Hematopoietic multipotent progenitor cell treated with erythropoietin and hydrocortisone succinate and interleukin-3 and kit ligand, for 8 days (in vitro differentiated cells): ENCODE results near the gene ATG7.

ENCODE experiments used
- DNase-seq: peaks from one replicate; pipeline ENCODE4 v3.0.0-alpha.2; 2015

ATG7 gene

DNA sequence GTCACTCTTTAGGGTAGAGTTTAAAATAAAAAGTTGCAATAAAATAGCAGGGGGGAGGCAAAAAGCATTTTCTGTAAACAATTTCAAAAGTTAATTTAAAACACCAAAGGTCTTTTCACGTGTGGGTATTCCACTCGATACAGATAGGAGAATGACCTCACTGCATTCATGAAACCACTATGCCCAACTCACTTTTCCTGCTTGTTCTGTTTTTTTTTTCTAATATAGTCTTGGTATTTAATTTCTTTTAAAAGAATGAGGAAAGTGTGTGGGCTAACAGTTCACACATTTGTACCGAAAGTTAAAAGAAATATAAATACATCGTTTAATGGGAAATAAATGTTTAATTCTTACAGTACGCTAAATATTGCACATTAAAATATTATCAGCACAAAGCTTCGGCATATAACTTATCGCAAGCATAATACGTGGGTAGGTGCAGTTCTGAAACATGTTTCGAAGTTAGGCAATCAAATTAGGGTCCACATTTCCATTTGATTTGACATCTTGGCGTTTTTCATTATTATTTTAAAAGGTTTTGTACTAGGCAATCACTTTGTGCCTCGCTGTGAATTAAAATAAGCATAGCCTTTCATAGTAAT lies 330.1 kb downstream of the ATG7 start:
- DNase-seq = no peak

GRCh38 chr3:11602886-11603527 lies 330.8 kb downstream of the ATG7 start:
- no peak for DNase-seq

GRCh38 chr3:11603628-11604027 lies 331.4 kb downstream of the ATG7 start:
- DNase-seq = no peak

- peak; percentile 96 for DNase-seq
Measured at GRCh38 chr3:11604139-11604892, 332.1 kb downstream of the ATG7 start.

DNA sequence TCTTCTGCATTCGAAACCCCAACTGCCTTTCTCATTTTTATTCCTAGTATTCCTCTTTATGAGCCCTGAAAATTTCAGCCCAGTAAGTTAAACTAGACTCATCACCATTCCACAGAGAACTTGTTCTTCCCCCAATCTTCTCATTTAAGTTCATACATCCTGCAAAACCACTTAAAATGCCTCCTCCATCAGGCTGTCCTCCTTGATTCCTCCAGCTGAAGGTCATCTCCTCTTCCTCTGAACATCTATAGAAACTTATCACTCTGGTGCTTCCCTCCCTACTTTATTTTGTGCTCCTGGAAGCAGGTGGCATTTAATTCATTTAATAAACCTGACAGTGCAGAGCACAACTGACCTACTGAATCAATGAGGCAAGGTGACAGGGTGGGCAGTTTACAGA lies 333.2 kb downstream of the ATG7 start:
- no peak for DNase-seq

DNA sequence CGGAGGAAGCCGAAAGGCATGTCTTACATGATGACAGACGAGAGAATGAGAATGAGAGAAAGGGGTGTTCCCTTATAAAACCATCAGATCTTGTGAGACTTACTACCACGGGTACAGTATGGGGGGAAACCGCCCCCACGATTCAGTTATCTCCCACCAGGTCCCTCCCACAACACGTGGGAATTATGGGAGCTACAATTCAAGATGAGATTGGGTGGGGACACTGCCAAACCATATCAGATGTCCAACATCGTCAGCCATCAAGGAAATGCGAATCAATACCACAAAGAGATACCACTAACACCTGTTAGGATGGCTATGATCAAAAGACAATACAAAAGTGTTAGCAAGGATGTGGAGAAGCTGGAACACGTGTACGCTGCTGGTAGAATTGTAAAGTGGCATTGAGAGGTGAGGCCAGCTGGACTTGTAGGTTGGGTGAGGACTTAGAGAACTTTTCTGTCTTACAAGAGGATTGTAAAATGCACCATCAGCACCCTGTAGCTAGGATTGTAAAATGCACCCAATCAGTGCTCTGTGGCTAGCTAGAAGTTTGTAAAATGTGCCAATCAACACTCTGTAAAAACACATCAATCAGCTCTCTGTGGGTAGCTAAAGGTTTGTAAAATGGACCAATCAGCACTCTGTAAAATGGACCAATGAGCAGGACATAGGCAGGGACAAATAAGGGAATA lies 334.0 kb downstream of the ATG7 start:
- DNase-seq = peak; percentile 39

DNA sequence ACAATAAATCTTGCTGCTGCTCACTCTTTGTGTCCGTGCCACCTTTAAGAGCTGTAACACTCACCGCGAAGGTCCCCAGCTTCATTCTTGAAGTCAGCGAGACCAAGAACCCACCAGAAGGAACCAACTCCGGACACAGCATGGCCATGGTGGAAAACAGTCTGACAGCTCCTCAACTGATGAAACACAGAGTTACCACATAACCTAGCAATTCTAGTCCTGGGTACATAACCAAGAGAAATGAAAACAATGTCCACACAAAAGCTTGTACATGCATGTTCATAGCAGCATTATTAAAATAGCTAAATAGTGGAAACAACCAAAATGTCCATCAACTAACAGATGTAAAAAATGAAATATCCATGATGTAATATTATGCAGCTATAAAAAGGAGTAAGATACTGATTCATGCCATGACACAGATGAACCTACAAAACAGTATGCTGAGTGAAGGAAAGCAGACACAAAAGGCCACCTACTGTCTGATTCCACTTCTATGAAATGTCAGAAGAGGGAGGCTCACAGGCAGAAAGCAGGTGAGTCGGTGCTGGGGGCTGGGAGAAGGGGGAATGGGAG lies 334.8 kb downstream of the ATG7 start:
- DNase-seq = no peak
